HUES64 (cell line): ENCODE results near the gene SSRP1.

Experiments
- H3K27ac ChIP-seq: 2 replicates; pipeline ENCODE4 v1.7.0; 2013; ENCODE audit warnings: low read depth, low read length, inconsistent platforms
- H3K27me3 ChIP-seq: 2 replicates; pipeline ENCODE4 v1.6.1; 2013; ENCODE audit warnings: mild to moderate bottlenecking, low read length; ENCODE audit not compliant: insufficient read depth
- H3K36me3 ChIP-seq: 2 replicates; pipeline ENCODE4 v1.6.1; 2013; ENCODE audit warnings: mild to moderate bottlenecking, low read length; ENCODE audit not compliant: insufficient read depth
- H3K4me1 ChIP-seq: 2 replicates; pipeline ENCODE4 v1.6.1; 2013; ENCODE audit warnings: mild to moderate bottlenecking, low read length, moderate library complexity; ENCODE audit not compliant: insufficient read depth
- H3K4me3 ChIP-seq: 2 replicates; pipeline ENCODE4 v1.5.1; 2013; ENCODE audit warnings: mild to moderate bottlenecking, low read length, moderate library complexity
- H3K9ac ChIP-seq: 2 replicates; pipeline ENCODE4 v1.6.1; 2013; ENCODE audit warnings: mild to moderate bottlenecking, low read depth, low read length
- H3K9me3 ChIP-seq: 2 replicates; pipeline ENCODE4 v1.6.1; 2013; ENCODE audit warnings: low read depth, low read length; ENCODE audit not compliant: insufficient read depth
- WGBS: fragments of 150-250, 120-280 bp; methylation state at CpG from one replicate; pipeline ENCODE4 v1.1.7; 2013; ENCODE audit warnings: missing lambda C conversion rate; 5-methylcytosine and 5-hydroxymethylcytosine counted together

SSRP1 gene

DNA sequence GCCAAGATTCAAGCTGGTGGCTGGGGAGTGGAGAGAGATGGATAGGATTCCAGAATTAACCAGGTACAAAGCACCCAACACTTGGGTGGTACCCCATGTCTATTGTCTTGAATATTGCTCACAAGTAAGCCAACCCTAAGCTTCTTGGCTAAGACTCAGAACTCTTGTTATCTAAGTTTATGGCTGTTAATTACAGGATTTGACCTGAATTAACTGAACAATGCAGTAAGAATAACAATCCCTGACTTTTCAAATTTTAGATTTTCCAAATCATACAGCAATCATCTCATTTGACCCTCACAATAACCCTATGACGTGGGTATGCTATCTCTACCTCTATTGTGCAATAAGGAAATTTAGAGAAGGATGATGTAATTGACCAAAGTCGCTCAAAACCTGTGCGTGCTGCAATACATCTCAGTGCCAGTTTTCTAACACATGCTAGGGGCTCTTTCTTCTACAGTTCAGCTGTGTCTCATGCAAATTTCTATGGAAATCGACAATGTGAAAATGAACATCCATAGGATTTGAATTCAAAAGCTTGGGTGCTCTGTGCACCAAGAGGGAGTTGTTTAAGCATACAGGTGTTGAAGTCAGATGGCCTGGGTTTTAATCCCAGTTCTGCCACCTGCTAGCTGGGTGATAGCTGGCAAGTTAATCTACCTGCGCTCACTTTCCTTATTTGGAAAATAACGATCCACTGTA, 58.6 kb downstream of the SSRP1 start:
- Histone ChIP-seq H3K9ac (no peak overlapping the region), H3K4me3 (no peak overlapping the region), H3K9me3 (0 out of 2 replicates have a peak, but pooled peaks cover 4% of the 10 kb centered on the region), H3K4me1 (peaks cover 10% of the 10 kb centered on the region), H3K27me3 (peaks cover 14% of the 10 kb centered on the region), H3K27ac (no peak overlapping the region), H3K36me3 (no peaks in the 10 kb centered on the region)
- WGBS = 94% methylated on average over 4 of the region's 6 CpGs

DNA sequence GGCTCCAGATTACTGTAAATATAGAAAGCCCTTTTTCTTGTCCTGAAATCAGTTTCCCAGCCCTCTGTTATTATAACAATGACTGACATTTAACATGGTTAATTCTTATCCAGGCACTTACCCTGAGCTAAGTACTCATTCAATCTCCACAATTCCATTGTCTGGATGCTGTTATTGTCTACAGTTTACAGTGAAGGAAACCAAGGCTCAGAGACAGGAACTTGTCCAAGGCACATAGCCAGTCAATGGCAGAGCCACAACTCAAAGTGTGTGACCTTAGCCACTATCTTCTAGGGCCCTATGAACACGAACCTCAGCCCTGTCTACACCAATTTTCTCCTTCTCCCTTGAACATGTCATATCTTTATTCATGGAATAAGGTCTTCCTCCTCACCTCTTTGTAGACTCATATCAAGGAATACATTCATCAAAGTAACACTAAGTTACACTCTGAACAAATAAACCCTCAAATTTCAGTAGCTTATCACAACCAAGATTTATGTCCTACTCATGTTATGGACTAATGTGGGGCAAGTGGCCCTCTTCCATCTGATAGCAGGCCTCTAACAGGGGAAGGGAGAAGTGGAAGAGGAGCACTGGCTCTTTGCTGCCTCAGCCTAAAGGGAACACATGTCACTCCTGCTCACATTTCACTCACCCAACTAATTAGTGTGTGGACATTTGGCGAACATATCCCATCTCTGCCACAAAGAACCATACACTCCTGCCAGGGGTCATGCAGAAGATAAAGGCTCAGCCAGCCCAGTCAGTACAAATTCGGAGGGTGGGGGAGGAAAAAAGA, 59.3 kb downstream of the SSRP1 start:
- H3K4me3 ChIP-seq = no peak overlapping the region
- H3K9me3 ChIP-seq = 0 out of 2 replicates have a peak, but pooled peaks cover 2% of the 10 kb centered on the region
- H3K9ac ChIP-seq = no peak overlapping the region
- H3K27ac ChIP-seq = no peak overlapping the region
- 83% methylated on average over 3 of the region's 3 CpGs for WGBS
- no peaks in the 10 kb centered on the region for H3K36me3 ChIP-seq
- peaks cover 14% of the 10 kb centered on the region for H3K27me3 ChIP-seq
- H3K4me1 ChIP-seq = peaks cover 10% of the 10 kb centered on the region
